ENCODE data around the gene TRIM24. TPM values are rescaled to one million over a fixed set of nuclear protein-coding genes. Genes with fewer than 3 reads are reported as not detected.
"Not testable (repeated sequence)": the region's sequence is repeated elsewhere in the genome, so short reads cannot be mapped to it uniquely, and the experiment has no call there.

TRIM24 gene
- total RNA-seq, 1 donor: 25.9 TPM

GRCh38 chr7:138524259-138524658 lies 64.2 kb downstream of the TRIM24 start:
- DNase-seq (ENCODE audit: low read depth in 2 of 3, low spot score in 2 of 3): no peak

- DNase-seq (ENCODE audit: low read depth in 2 of 3, low spot score in 2 of 3): no peak
Measured at GRCh38 chr7:138525757-138526156, 65.7 kb downstream of the TRIM24 start.

GRCh38 chr7:138527746-138528223 lies 67.7 kb downstream of the TRIM24 start:
- DNase-seq (ENCODE audit: low read depth in 2 of 3, low spot score in 2 of 3): peak in 2 of 3 donors; percentile 36 to 57

GRCh38 chr7:138536833-138537232 lies 76.8 kb downstream of the TRIM24 start:
- not testable (repeated sequence) for DNase-seq (ENCODE audit: low read depth in 2 of 3, low spot score in 2 of 3)

GRCh38 chr7:138538518-138538917 lies 78.5 kb downstream of the TRIM24 start:
- DNase-seq (ENCODE audit: low read depth in 2 of 3, low spot score in 2 of 3): no peak

GRCh38 chr7:138538997-138539644 lies 79.1 kb downstream of the TRIM24 start:
- no peak for DNase-seq (ENCODE audit: low read depth in 2 of 3, low spot score in 2 of 3)

GRCh38 chr7:138542183-138542582 lies 82.1 kb downstream of the TRIM24 start:
- no peak for DNase-seq (ENCODE audit: low read depth in 2 of 3, low spot score in 2 of 3)

- no peak for DNase-seq (ENCODE audit: low read depth in 2 of 3, low spot score in 2 of 3)
Measured at GRCh38 chr7:138543739-138544138, 83.7 kb downstream of the TRIM24 start.

GRCh38 chr7:138545123-138545522 lies 85.1 kb downstream of the TRIM24 start:
- no peak for DNase-seq (ENCODE audit: low read depth in 2 of 3, low spot score in 2 of 3)

- no peak for DNase-seq (ENCODE audit: low read depth in 2 of 3, low spot score in 2 of 3)
Measured at GRCh38 chr7:138546064-138546619, 86.1 kb downstream of the TRIM24 start.

GRCh38 chr7:138546829-138547228 lies 86.8 kb downstream of the TRIM24 start:
- DNase-seq (ENCODE audit: low read depth in 2 of 3, low spot score in 2 of 3): no peak

- no peak for DNase-seq (ENCODE audit: low read depth in 2 of 3, low spot score in 2 of 3)
Measured at GRCh38 chr7:138549082-138549481, 89.0 kb downstream of the TRIM24 start.

- no peak for DNase-seq (ENCODE audit: low read depth in 2 of 3, low spot score in 2 of 3)
Measured at GRCh38 chr7:138550337-138550736, 90.3 kb downstream of the TRIM24 start.

- DNase-seq (ENCODE audit: low read depth in 2 of 3, low spot score in 2 of 3): no peak
Measured at GRCh38 chr7:138551102-138551501, 91.0 kb downstream of the TRIM24 start.

GRCh38 chr7:138553805-138554204 lies 93.7 kb downstream of the TRIM24 start:
- no peak for DNase-seq (ENCODE audit: low read depth in 2 of 3, low spot score in 2 of 3)

- DNase-seq (ENCODE audit: low read depth in 2 of 3, low spot score in 2 of 3): no peak
Measured at GRCh38 chr7:138554674-138555073, 94.6 kb downstream of the TRIM24 start.

GRCh38 chr7:138555684-138556083 lies 95.6 kb downstream of the TRIM24 start:
- DNase-seq (ENCODE audit: low read depth in 2 of 3, low spot score in 2 of 3): no peak

GRCh38 chr7:138556771-138557484 lies 96.9 kb downstream of the TRIM24 start:
- peak in 2 of 3 donors; percentile 9 to 36 for DNase-seq (ENCODE audit: low read depth in 2 of 3, low spot score in 2 of 3)

GRCh38 chr7:138559448-138559847 lies 99.4 kb downstream of the TRIM24 start:
- no peak for DNase-seq (ENCODE audit: low read depth in 2 of 3, low spot score in 2 of 3)

- DNase-seq (ENCODE audit: low read depth in 2 of 3, low spot score in 2 of 3): no peak
Measured at GRCh38 chr7:138563808-138564207, 103.7 kb downstream of the TRIM24 start.

GRCh38 chr7:138564365-138564764 lies 104.3 kb downstream of the TRIM24 start:
- no peak for DNase-seq (ENCODE audit: low read depth in 2 of 3, low spot score in 2 of 3)

GRCh38 chr7:138565071-138565450 lies 105.0 kb downstream of the TRIM24 start:
- no peak for DNase-seq (ENCODE audit: low read depth in 2 of 3, low spot score in 2 of 3)
